Caco-2 (cell line): ENCODE measurements around the gene PHF10. TPM values are rescaled to one million over a fixed set of nuclear protein-coding genes. Genes with fewer than 3 reads are reported as not detected.
"Not testable (repeated sequence)": the region's sequence is repeated elsewhere in the genome, so short reads cannot be mapped to it uniquely, and the experiment has no call there.

Source experiments
- BruUV-seq: library from RNA; stranded (reverse); fragments of 400-500 nt; replicated peaks from 2 replicates; lab custom pipeline; 2021; lab: Mats Ljungman, UMichigan
- CTCF ChIA-PET: fragments of 300-600 bp; sonication (Branson Sonifier 250); formaldehyde crosslinking; loops from one replicate; lab custom pipeline; 2022; ENCODE audit warnings: antibody characterized with exemption; lab: Charles Lee
- POLR2A ChIA-PET: fragments of 300-600 bp; sonication (Branson Sonifier 250); formaldehyde crosslinking; loops from one replicate; lab custom pipeline; 2022; ENCODE audit warnings: antibody characterized with exemption; lab: Charles Lee
- DNase-seq, 2 experiments: peaks; one replicate each; pipeline versions ENCODE4 v3.0.0 to v3.0.0-alpha.2; 2020 to 2022
- H3K27me3 ChIP-seq: replicated peaks from 2 replicates; pipeline ENCODE4 v1.6.0; 2011; ENCODE audit warnings: low read length; ENCODE audit not compliant: control insufficient read depth, insufficient read depth
- H3K36me3 ChIP-seq: 2 replicates; pipeline ENCODE4 v1.5.1; 2011; ENCODE audit warnings: low read length; ENCODE audit not compliant: control insufficient read depth, insufficient read depth
- H3K4me1 ChIP-seq: fragments of 250-450 bp; sonication (Bioruptor Pico); 2 replicates; pipeline ENCODE4 v1.5.1; 2020; ENCODE audit warnings: mild to moderate bottlenecking
- H3K4me3 ChIP-seq: 2 replicates; pipeline ENCODE4 v1.5.1; 2011; ENCODE audit warnings: low read depth, mild to moderate bottlenecking, control low read depth, low read length
- H3K9me3 ChIP-seq: fragments of 250-450 bp; sonication (Bioruptor Pico); 2 replicates; pipeline ENCODE4 v1.5.1; 2020; ENCODE audit warnings: mild to moderate bottlenecking, moderate library complexity
- H3K27ac Mint-ChIP-seq: one replicate; pipeline ENCODE4 v1.8.0; 2022; ENCODE audit warnings: mixed read lengths; ENCODE audit not compliant: unreplicated experiment
- H3K27me3 Mint-ChIP-seq: one replicate; pipeline ENCODE4 v1.8.0; 2022; ENCODE audit warnings: mixed read lengths; ENCODE audit not compliant: insufficient read depth, unreplicated experiment
- H3K36me3 Mint-ChIP-seq: one replicate; pipeline ENCODE4 v1.8.0; 2022; ENCODE audit warnings: mild to moderate bottlenecking, mixed read lengths; ENCODE audit not compliant: insufficient read depth, unreplicated experiment
- H3K4me1 Mint-ChIP-seq: one replicate; pipeline ENCODE4 v1.8.0; 2022; ENCODE audit warnings: low read depth, mixed read lengths; ENCODE audit not compliant: unreplicated experiment
- H3K4me3 Mint-ChIP-seq: one replicate; pipeline ENCODE4 v1.8.0; 2022; ENCODE audit warnings: mild to moderate bottlenecking, moderate library complexity, mixed read lengths; ENCODE audit not compliant: unreplicated experiment
- H3K9me3 Mint-ChIP-seq: one replicate; pipeline ENCODE4 v1.8.0; 2022; ENCODE audit warnings: mixed read lengths; ENCODE audit not compliant: unreplicated experiment
- CTCF ChIP-seq, 2 experiments: fragments of 200-600 bp in 1 of 2; IDR thresholded peaks; 1 replicate in 1 of 2; 2 replicates in 1 of 2; pipeline versions ENCODE4 v1.5.1 to v1.8.0; 2011 to 2022; ENCODE audit warnings: antibody characterized with exemption in 1 of 2, control low read depth in 1 of 2, inconsistent platforms in 1 of 2, low read depth in 1 of 2, low read length in 1 of 2, mild to moderate bottlenecking in 1 of 2, moderate library complexity in 1 of 2; ENCODE audit not compliant: insufficient read depth in 1 of 2, severe bottlenecking in 1 of 2, unreplicated experiment in 1 of 2
- intact Hi-C: fragments of 100-400 bp; cut with micrococcal nuclease; formaldehyde crosslinking; loops from one replicate; pipeline ENCODE4 v1.10.0; 2022; ENCODE audit not compliant: unreplicated experiment
- total RNA-seq: library from RNA; stranded (reverse); gene quantifications from 2 replicates; pipeline ENCODE4 v1.2.3, GENCODE V29; 2022

The PHF10 gene
- total RNA-seq, 1 experiment from 2014 or later: 75.7 TPM

GRCh38 chr6:169700296-169700695 is 24.0 kb downstream of the PHF10 start:
- H3K4me1 Mint-ChIP-seq: no peaks in the 10 kb centered on the region
- peak in 1 of 2 experiments; percentile 3 for TF ChIP-seq CTCF (IDR thresholded peaks at IDR 0.05; ENCODE audit: insufficient read depth in 1 of 2, low read depth in 1 of 2, low read length in 1 of 2, severe bottlenecking in 1 of 2, unreplicated experiment in 1 of 2)
- peak overlapping the region; percentile 85 for H3K4me3 Mint-ChIP-seq
- POLR2A ChIA-PET: no interaction called here
- Histone ChIP-seq H3K27me3 (no peaks in the 10 kb centered on the region), H3K36me3 (peaks cover 1% of the 10 kb centered on the region), H3K4me3 (no peak overlapping the region; the same call in 1 of the 2 replicates), H3K4me1 (peaks cover 17% of the 10 kb centered on the region), H3K9me3 (0 out of 2 replicates have a peak, but pooled peaks cover 3% of the 10 kb centered on the region)
- no peak for DNase-seq
- CTCF ChIA-PET: interaction anchor here (0.7 kb wide), 1 partner anchor 743 kb away, joined by 3 read pairs; no protein-coding TSS in a partner anchor
- H3K27ac Mint-ChIP-seq: no peak overlapping the region
- peaks cover 53% of the 10 kb centered on the region for H3K36me3 Mint-ChIP-seq
- H3K9me3 Mint-ChIP-seq: no peaks in the 10 kb centered on the region
- H3K27me3 Mint-ChIP-seq: no peaks in the 10 kb centered on the region
- intact Hi-C loops: loop anchor here (5.0 kb wide), 3 partner anchors 592 to 852 kb away; partner anchors contain the start of genes DLL1, PSMB1 and TBP
- no TSS peak for BruUV-seq

GRCh38 chr6:169697115-169697514 is 27.2 kb downstream of the PHF10 start:
- H3K27ac Mint-ChIP-seq, H3K9me3 Mint-ChIP-seq, H3K4me3 Mint-ChIP-seq, POLR2A ChIA-PET, H3K4me1 ChIP-seq, H3K4me3 ChIP-seq, H3K27me3 ChIP-seq, intact Hi-C loops, H3K9me3 ChIP-seq, CTCF ChIA-PET, H3K27me3 Mint-ChIP-seq, BruUV-seq, H3K36me3 ChIP-seq, H3K4me1 Mint-ChIP-seq: not testable (repeated sequence)
- peak in 1 of 2 experiments; percentile 21 for TF ChIP-seq CTCF (IDR thresholded peaks at IDR 0.05; ENCODE audit: insufficient read depth in 1 of 2, low read depth in 1 of 2, low read length in 1 of 2, severe bottlenecking in 1 of 2, unreplicated experiment in 1 of 2)
- DNase-seq: peak in 1 of 2 experiments; percentile 40
- H3K36me3 Mint-ChIP-seq: peaks cover 32% of the 10 kb centered on the region

GRCh38 chr6:169695131-169695530 is 29.2 kb downstream of the PHF10 start:
- Histone ChIP-seq H3K36me3 (peaks cover 1% of the 10 kb centered on the region; the same call in 1 of the 2 replicates), H3K4me3 (no peak overlapping the region), H3K9me3 (0 out of 2 replicates have a peak, but pooled peaks cover 3% of the 10 kb centered on the region), H3K4me1 (0 out of 2 replicates have a peak, but pooled peaks cover 8% of the 10 kb centered on the region), H3K27me3 (no peaks in the 10 kb centered on the region)
- intact Hi-C loops: no loop called here
- no peak overlapping the region for H3K4me3 Mint-ChIP-seq
- H3K27me3 Mint-ChIP-seq: no peaks in the 10 kb centered on the region
- ChIA-PET POLR2A (no interaction called here), CTCF (no interaction called here)
- H3K27ac Mint-ChIP-seq: no peak overlapping the region
- BruUV-seq: no TSS peak
- peaks cover 37% of the 10 kb centered on the region for H3K36me3 Mint-ChIP-seq
- TF ChIP-seq CTCF (IDR thresholded peaks at IDR 0.05; ENCODE audit: insufficient read depth in 1 of 2, low read depth in 1 of 2, low read length in 1 of 2, severe bottlenecking in 1 of 2, unreplicated experiment in 1 of 2): no peak
- H3K9me3 Mint-ChIP-seq: peaks cover 15% of the 10 kb centered on the region
- H3K4me1 Mint-ChIP-seq: peaks cover 6% of the 10 kb centered on the region
- no peak for DNase-seq
